MCF 10A (cell line): Measurements from ENCODE around the gene RAB1B. TPM values are rescaled to one million over a fixed set of nuclear protein-coding genes. Genes with fewer than 3 reads are reported as not detected.
"Not testable (repeated sequence)": the region's sequence is repeated elsewhere in the genome, so short reads cannot be mapped to it uniquely, and the experiment has no call there.

Source experiments
- BruUV-seq: library from RNA; stranded (reverse); fragments of 400-500 nt; replicated peaks from 2 replicates; lab custom pipeline; 2021; lab: Mats Ljungman, UMichigan
- CTCF ChIA-PET: fragments of 300-600 bp; sonication (Branson Sonifier 250); formaldehyde crosslinking; extraction: SDS; loops from one replicate; lab custom pipeline; 2021; ENCODE audit warnings: antibody characterized with exemption, inconsistent platforms; lab: Yijun Ruan, JAX
- POLR2A ChIA-PET: fragments of 300-600, 350-650 bp; sonication (Branson Sonifier 250); formaldehyde crosslinking; extraction: SDS; loops from one replicate; lab custom pipeline; 2020; ENCODE audit warnings: antibody characterized with exemption, inconsistent platforms; lab: Yijun Ruan, JAX
- DNase-seq: peaks from one replicate; pipeline ENCODE4 v3.0.0-alpha.2; 2018; ENCODE audit not compliant: unreplicated experiment
- H3K27ac Mint-ChIP-seq: one replicate; pipeline ENCODE4 v1.8.0; 2022; ENCODE audit warnings: mild to moderate bottlenecking, low read depth, mixed read lengths; ENCODE audit not compliant: unreplicated experiment
- H3K27me3 Mint-ChIP-seq: one replicate; pipeline ENCODE4 v1.8.0; 2022; ENCODE audit warnings: mixed read lengths; ENCODE audit not compliant: insufficient read depth, unreplicated experiment
- H3K36me3 Mint-ChIP-seq: one replicate; pipeline ENCODE4 v1.8.0; 2022; ENCODE audit warnings: mild to moderate bottlenecking, moderate library complexity, mixed read lengths; ENCODE audit not compliant: insufficient read depth, unreplicated experiment
- H3K4me1 Mint-ChIP-seq: one replicate; pipeline ENCODE4 v1.8.0; 2022; ENCODE audit warnings: mixed read lengths; ENCODE audit not compliant: insufficient read depth, unreplicated experiment
- H3K4me3 Mint-ChIP-seq: one replicate; pipeline ENCODE4 v1.8.0; 2022; ENCODE audit warnings: mild to moderate bottlenecking, moderate library complexity, mixed read lengths; ENCODE audit not compliant: unreplicated experiment
- H3K9me3 Mint-ChIP-seq: one replicate; pipeline ENCODE4 v1.8.0; 2022; ENCODE audit warnings: mixed read lengths; ENCODE audit not compliant: unreplicated experiment
- intact Hi-C: fragments of 100-400 bp; cut with micrococcal nuclease; formaldehyde crosslinking; loops from 2 replicates; pipeline ENCODE4 v1.14.1; 2022
- total RNA-seq: library from RNA; stranded (reverse); gene quantifications from 2 replicates; pipeline ENCODE4 v1.2.3, GENCODE V29; 2022
- TF ChIP-seq, protein P1 (sequence below): fragments of 200-600 bp; IDR thresholded peaks from one replicate; pipeline ENCODE4 v1.8.0; 2022; ENCODE audit warnings: antibody characterized with exemption, mild to moderate bottlenecking; ENCODE audit not compliant: unreplicated experiment

The RAB1B gene
- total RNA-seq, 1 experiment from 2014 or later = 87.0 TPM

DNA sequence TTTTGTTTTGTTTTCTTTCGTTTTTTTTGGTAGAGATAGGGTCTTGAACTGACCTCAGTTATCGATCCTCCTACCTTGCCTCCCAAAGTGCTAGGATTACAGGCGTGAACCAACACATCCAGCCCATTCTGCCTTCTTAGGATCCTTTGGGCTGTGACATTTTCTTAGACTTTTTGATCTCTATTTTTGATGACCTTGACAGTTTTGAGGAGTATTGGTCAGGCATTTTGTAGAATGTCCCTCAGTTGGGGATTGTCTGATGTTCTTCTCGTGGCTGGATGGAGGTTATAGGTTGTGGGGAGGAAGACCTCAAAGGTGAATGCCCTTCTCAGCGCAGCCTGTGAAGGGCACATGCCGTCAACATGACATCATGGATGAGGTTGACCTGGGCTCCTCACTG lies 19.5 kb upstream of the RAB1B start:
- Mint-ChIP-seq H3K4me1 (no peaks in the 10 kb centered on the region), H3K27me3 (no peaks in the 10 kb centered on the region), H3K4me3 (no peak overlapping the region), H3K36me3 (peaks cover 21% of the 10 kb centered on the region), H3K9me3 (no peaks in the 10 kb centered on the region), H3K27ac (no peak overlapping the region)
- no peak for DNase-seq
- intact Hi-C loops = no loop called here
- no TSS peak for BruUV-seq
- TF ChIP-seq, protein P1, sequence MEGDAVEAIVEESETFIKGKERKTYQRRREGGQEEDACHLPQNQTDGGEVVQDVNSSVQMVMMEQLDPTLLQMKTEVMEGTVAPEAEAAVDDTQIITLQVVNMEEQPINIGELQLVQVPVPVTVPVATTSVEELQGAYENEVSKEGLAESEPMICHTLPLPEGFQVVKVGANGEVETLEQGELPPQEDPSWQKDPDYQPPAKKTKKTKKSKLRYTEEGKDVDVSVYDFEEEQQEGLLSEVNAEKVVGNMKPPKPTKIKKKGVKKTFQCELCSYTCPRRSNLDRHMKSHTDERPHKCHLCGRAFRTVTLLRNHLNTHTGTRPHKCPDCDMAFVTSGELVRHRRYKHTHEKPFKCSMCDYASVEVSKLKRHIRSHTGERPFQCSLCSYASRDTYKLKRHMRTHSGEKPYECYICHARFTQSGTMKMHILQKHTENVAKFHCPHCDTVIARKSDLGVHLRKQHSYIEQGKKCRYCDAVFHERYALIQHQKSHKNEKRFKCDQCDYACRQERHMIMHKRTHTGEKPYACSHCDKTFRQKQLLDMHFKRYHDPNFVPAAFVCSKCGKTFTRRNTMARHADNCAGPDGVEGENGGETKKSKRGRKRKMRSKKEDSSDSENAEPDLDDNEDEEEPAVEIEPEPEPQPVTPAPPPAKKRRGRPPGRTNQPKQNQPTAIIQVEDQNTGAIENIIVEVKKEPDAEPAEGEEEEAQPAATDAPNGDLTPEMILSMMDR = no peak
- POLR2A ChIA-PET = no interaction called here
- CTCF ChIA-PET = no interaction called here

DNA sequence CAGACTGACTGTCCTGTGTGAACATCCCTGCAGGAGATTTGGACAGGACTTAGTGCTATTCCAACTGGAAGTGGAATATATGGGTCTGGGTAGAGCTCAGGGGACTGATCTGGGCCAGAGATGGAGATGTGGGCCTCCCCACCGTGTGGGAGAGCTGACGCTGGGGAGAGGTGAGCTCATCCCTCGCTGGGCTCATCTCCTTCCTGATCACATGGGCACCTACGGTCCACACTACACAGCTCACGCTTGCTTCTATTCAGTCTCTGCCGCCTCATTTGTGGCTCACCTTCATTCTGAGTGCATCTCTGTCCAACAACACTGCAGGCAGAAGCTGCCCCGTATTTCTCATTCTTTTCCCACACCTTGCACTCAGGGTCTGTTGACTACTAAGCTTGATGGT lies 16.6 kb upstream of the RAB1B start:
- ChIA-PET POLR2A (no interaction called here), CTCF (no interaction called here)
- BruUV-seq = no TSS peak
- Mint-ChIP-seq H3K4me3 (no peak overlapping the region), H3K27me3 (no peaks in the 10 kb centered on the region), H3K36me3 (peaks cover 4% of the 10 kb centered on the region), H3K9me3 (no peaks in the 10 kb centered on the region), H3K27ac (no peak overlapping the region), H3K4me1 (peaks cover 3% of the 10 kb centered on the region)
- intact Hi-C loops = no loop called here
- TF ChIP-seq, protein P1 = no peak
- DNase-seq = no peak

DNA sequence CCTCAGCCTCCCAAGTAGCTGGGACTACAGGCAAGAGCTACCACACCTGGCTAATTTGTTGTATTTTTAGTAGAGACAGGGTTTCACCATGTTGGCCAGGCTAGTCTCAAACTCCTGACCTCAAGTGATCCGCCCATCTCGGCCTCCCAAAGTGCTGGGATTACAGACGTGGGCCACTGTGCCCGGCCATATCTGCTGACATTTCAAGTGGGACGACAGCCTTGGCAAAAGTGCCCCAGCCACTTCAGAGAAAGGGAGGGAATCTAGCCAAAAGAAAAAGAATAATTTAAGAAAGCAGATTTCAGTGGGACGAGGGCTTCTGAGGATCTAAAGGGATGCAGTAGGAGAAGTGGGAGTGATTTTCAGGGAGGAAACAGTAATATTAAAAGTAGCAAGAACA lies 15.4 kb upstream of the RAB1B start:
- intact Hi-C loops, BruUV-seq, H3K27ac Mint-ChIP-seq, CTCF ChIA-PET, H3K4me3 Mint-ChIP-seq, H3K4me1 Mint-ChIP-seq, H3K9me3 Mint-ChIP-seq, H3K27me3 Mint-ChIP-seq, H3K36me3 Mint-ChIP-seq, DNase-seq: not testable (repeated sequence)
- POLR2A ChIA-PET = interaction anchor here (0.7 kb wide), 1 partner anchor 8 kb away, joined by 4 read pairs; no protein-coding TSS in a partner anchor

DNA sequence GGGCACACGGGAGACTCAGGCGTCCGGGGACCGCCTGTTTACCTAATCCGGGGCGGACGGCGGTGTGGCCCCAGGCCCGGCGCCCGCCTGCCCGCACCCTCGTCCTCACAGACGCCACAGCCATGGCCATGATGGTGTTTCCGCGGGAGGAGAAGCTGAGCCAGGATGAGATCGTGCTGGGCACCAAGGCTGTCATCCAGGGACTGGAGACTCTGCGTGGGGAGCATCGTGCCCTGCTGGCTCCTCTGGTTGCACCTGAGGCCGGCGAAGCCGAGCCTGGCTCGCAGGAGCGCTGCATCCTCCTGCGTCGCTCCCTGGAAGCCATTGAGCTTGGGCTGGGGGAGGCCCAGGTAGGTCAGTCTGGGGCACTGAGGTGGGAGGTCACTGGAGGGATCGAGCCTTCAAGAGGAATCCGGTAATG lies 10.0 kb upstream of the RAB1B start:
- TF ChIP-seq, protein P1 = no peak
- CTCF ChIA-PET = interaction anchor here (0.8 to 1.3 kb wide), 13 partner anchors 11 to 303 kb away, joined by 3 to 7 read pairs (median 4); no protein-coding TSS in a partner anchor
- intact Hi-C loops = loop anchor here (1.0 kb wide), 2 partner anchors 36 to 190 kb away; no protein-coding TSS in a partner anchor

More for the DNA sequence above, 10.0 kb upstream of the RAB1B start:
- POLR2A ChIA-PET = interaction anchor here (0.7 to 1.5 kb wide), 7 partner anchors 23 to 643 kb away, joined by 3 to 5 read pairs (median 3); partner anchors contain the start of gene PCNX3
- peak overlapping the region; percentile 81 for H3K27ac Mint-ChIP-seq
- peak overlapping the region; percentile 79 for H3K4me3 Mint-ChIP-seq
- H3K36me3 Mint-ChIP-seq = peaks cover 35% of the 10 kb centered on the region
- DNase-seq = no peak
- H3K4me1 Mint-ChIP-seq = peaks cover 12% of the 10 kb centered on the region
- H3K9me3 Mint-ChIP-seq = no peaks in the 10 kb centered on the region
- H3K27me3 Mint-ChIP-seq = no peaks in the 10 kb centered on the region
- BruUV-seq = no TSS peak
